ENCODE data around the gene PDE4C. TPM values are rescaled to one million over a fixed set of nuclear protein-coding genes. Genes with fewer than 3 reads are reported as not detected.
A peak's percentile ranks its signal among the peaks of the same experiment; 100 is the strongest.

Gene PDE4C
- total and polyA plus RNA-seq, 10 of the 15 experiments (the other 5 are each of a cell fraction or from before 2014, with no cell fraction given), result 0.08 to 0.73 (median 0.34) TPM

- no peak for TF ChIP-seq E2F8 (IDR thresholded peaks at IDR 0.05; ENCODE audit: low read depth, partially characterized antibody)
- TF ChIP-seq KAT2A (conservative IDR thresholded peaks at IDR 0.05; ENCODE audit: control insufficient read depth, low read depth, low read length), result no peak
- no peak for TF ChIP-seq SRF (IDR thresholded peaks at IDR 0.05; ENCODE audit: low read depth in 2 of 2, low read length in 2 of 2)
- peak in 1 of 2 experiments; percentile 18; a peak in 2 of 4 replicates for TF ChIP-seq BHLHE40 (IDR thresholded peaks at IDR 0.05; ENCODE audit: borderline replicate concordance in 1 of 2, low read depth in 2 of 2, low read length in 1 of 2)
- TF ChIP-seq TCF7 (IDR thresholded peaks at IDR 0.05; ENCODE audit: borderline replicate concordance), result no peak
- no peak for TF ChIP-seq SREBF1 (IDR thresholded peaks at IDR 0.05; ENCODE audit: low read length)
- TF ChIP-seq JUNB (IDR thresholded peaks at IDR 0.05), result no peak
- TF ChIP-seq ZNF622 (IDR thresholded peaks at IDR 0.05), result no peak
- TF ChIP-seq MTA2 (IDR thresholded peaks at IDR 0.05; ENCODE audit: low read depth), result no peak
- TF ChIP-seq CEBPZ (IDR thresholded peaks at IDR 0.05; ENCODE audit: low read depth, low read length), result peak; percentile 96
- TF ChIP-seq, protein P1, sequence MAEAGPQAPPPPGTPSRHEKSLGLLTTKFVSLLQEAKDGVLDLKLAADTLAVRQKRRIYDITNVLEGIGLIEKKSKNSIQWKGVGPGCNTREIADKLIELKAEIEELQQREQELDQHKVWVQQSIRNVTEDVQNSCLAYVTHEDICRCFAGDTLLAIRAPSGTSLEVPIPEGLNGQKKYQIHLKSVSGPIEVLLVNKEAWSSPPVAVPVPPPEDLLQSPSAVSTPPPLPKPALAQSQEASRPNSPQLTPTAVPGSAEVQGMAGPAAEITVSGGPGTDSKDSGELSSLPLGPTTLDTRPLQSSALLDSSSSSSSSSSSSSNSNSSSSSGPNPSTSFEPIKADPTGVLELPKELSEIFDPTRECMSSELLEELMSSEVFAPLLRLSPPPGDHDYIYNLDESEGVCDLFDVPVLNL (IDR thresholded peaks at IDR 0.05; ENCODE audit: low read depth, low read length), result peak; percentile 49; the same call in 1 of the 2 replicates
- peak; percentile 91 for TF ChIP-seq IKZF1 (conservative IDR thresholded peaks at IDR 0.05)
- TF ChIP-seq BCLAF1 (IDR thresholded peaks at IDR 0.05), result no peak
- TF ChIP-seq ASH2L (IDR thresholded peaks at IDR 0.05; ENCODE audit: borderline replicate concordance, low read depth), result no peak
- peak; percentile 100 for TF ChIP-seq NR2F1 (conservative IDR thresholded peaks at IDR 0.05)
- peak; percentile 57 for TF ChIP-seq E4F1 (IDR thresholded peaks at IDR 0.05; ENCODE audit: borderline replicate concordance, partially characterized antibody)
- no peak for TF ChIP-seq ZNF24 (IDR thresholded peaks at IDR 0.05)
These were observed 33.4 kb downstream of the PDE4C start, which contains the start of gene MPV17L2 (continued) for GRCh38 chr19:18192673-18193387.
